PC-9 (cell line): Measurements from ENCODE around the gene NCF1. TPM values are rescaled to one million over a fixed set of nuclear protein-coding genes. Genes with fewer than 3 reads are reported as not detected.
"Not testable (repeated sequence)": the region's sequence is repeated elsewhere in the genome, so short reads cannot be mapped to it uniquely, and the experiment has no call there.

Experiments
- BruUV-seq: library from RNA; stranded (reverse); fragments of 400-500 nt; replicated peaks from 2 replicates; lab custom pipeline; 2021; lab: Mats Ljungman, UMichigan
- CTCF ChIA-PET: fragments of 300-600 bp; sonication (Branson Sonifier 250); formaldehyde crosslinking; loops from one replicate; lab custom pipeline; 2022; ENCODE audit warnings: antibody characterized with exemption; lab: Charles Lee
- POLR2A ChIA-PET: fragments of 300-600 bp; sonication (Branson Sonifier 250); formaldehyde crosslinking; loops from one replicate; lab custom pipeline; 2022; ENCODE audit warnings: antibody characterized with exemption; ENCODE audit not compliant: unreplicated experiment; lab: Charles Lee
- DNase-seq, 2 experiments: peaks; one replicate each; pipeline versions ENCODE4 v3.0.0 to v3.0.0-alpha.2; 2015 to 2022; ENCODE audit warnings: mixed read lengths in 1 of 2
- H2AFZ ChIP-seq: fragments of 200-600 bp; sonication (generic); 2 replicates; pipeline ENCODE4 v1.8.1; 2017; ENCODE audit warnings: antibody characterized with exemption
- H3F3A ChIP-seq: fragments of 200-600 bp; sonication (generic); 2 replicates; pipeline ENCODE4 v1.8.1; 2017; ENCODE audit warnings: antibody characterized with exemption, mild to moderate bottlenecking, low read depth; ENCODE audit not compliant: insufficient read depth
- H3K27ac ChIP-seq: fragments of 200-600 bp; sonication (generic); 2 replicates; pipeline ENCODE4 v1.6.1; 2016; ENCODE audit warnings: mixed run types
- H3K27me3 ChIP-seq: fragments of 200-600 bp; sonication (generic); 2 replicates; pipeline ENCODE4 v1.6.1; 2016; ENCODE audit warnings: low read depth, mixed run types; ENCODE audit not compliant: insufficient read depth
- H3K36me3 ChIP-seq: fragments of 200-600 bp; sonication (generic); 2 replicates; pipeline ENCODE4 v1.6.1; 2016; ENCODE audit warnings: low read depth, mixed run types
- H3K4me1 ChIP-seq: fragments of 200-600 bp; sonication (generic); replicated peaks from 2 replicates; pipeline ENCODE4 v1.6.1; 2016; ENCODE audit warnings: mixed run types; ENCODE audit not compliant: insufficient read depth
- H3K4me2 ChIP-seq: fragments of 200-600 bp; sonication (generic); 2 replicates; pipeline ENCODE4 v1.6.1; 2017; ENCODE audit warnings: mixed run types
- H3K4me3 ChIP-seq: fragments of 200-600 bp; sonication (generic); 2 replicates; pipeline ENCODE4 v1.6.1; 2016; ENCODE audit warnings: mixed run types
- H3K79me2 ChIP-seq: fragments of 200-600 bp; sonication (generic); 2 replicates; pipeline ENCODE4 v1.6.1; 2017; ENCODE audit warnings: low read depth, mixed run types
- H3K9me2 ChIP-seq: fragments of 200-600 bp; sonication (generic); 2 replicates; pipeline ENCODE4 v1.8.1; 2017; ENCODE audit warnings: mild to moderate bottlenecking; ENCODE audit not compliant: insufficient read depth
- H3K9me3 ChIP-seq: fragments of 200-600 bp; sonication (generic); 2 replicates; pipeline ENCODE4 v1.8.1; 2016; ENCODE audit warnings: low read depth; ENCODE audit not compliant: insufficient read depth
- H4K20me1 ChIP-seq: fragments of 200-600 bp; sonication (generic); 2 replicates; pipeline ENCODE4 v1.8.1; 2017; ENCODE audit not compliant: insufficient read depth
- intact Hi-C: fragments of 100-400 bp; cut with micrococcal nuclease; formaldehyde crosslinking; loops from one replicate; pipeline ENCODE4 v1.10.0; 2022; ENCODE audit not compliant: unreplicated experiment
- total RNA-seq: library from RNA; stranded (reverse); gene quantifications from 2 replicates; pipeline ENCODE4 v1.2.3, GENCODE V29; 2021

The NCF1 gene
- total RNA-seq, 1 experiment from 2014 or later, result 0.41 TPM

- H3K27me3 ChIP-seq, H3K4me3 ChIP-seq, intact Hi-C loops, CTCF ChIA-PET, POLR2A ChIA-PET, H4K20me1 ChIP-seq, H2AFZ ChIP-seq, H3K9me3 ChIP-seq, DNase-seq, H3K27ac ChIP-seq, BruUV-seq, H3K36me3 ChIP-seq, H3F3A ChIP-seq, H3K4me2 ChIP-seq, H3K79me2 ChIP-seq, H3K9me2 ChIP-seq, H3K4me1 ChIP-seq: not testable (repeated sequence)
Observed at GRCh38 chr7:74739974-74740703, 33.7 kb upstream of the NCF1 start.

- POLR2A ChIA-PET, DNase-seq, CTCF ChIA-PET: not testable (repeated sequence)
Observed at GRCh38 chr7:74743936-74744557, 29.8 kb upstream of the NCF1 start.

GRCh38 chr7:74753921-74754482 is 19.8 kb upstream of the NCF1 start:
- H4K20me1 ChIP-seq, H3K4me2 ChIP-seq, POLR2A ChIA-PET, H3K27me3 ChIP-seq, H3F3A ChIP-seq, DNase-seq, H3K4me3 ChIP-seq, intact Hi-C loops, H3K79me2 ChIP-seq, H3K36me3 ChIP-seq, H2AFZ ChIP-seq, H3K9me3 ChIP-seq, H3K4me1 ChIP-seq, CTCF ChIA-PET, H3K27ac ChIP-seq, H3K9me2 ChIP-seq, BruUV-seq: not testable (repeated sequence)

More at GRCh38 chr7:74743936-74744557, 29.8 kb upstream of the NCF1 start:
- BruUV-seq, H3K27me3 ChIP-seq, H3K36me3 ChIP-seq, H3F3A ChIP-seq, H3K4me1 ChIP-seq, H3K4me3 ChIP-seq, H2AFZ ChIP-seq, H3K4me2 ChIP-seq, H3K27ac ChIP-seq, H3K79me2 ChIP-seq, H4K20me1 ChIP-seq, H3K9me2 ChIP-seq, H3K9me3 ChIP-seq, intact Hi-C loops: not testable (repeated sequence)

- H3K79me2 ChIP-seq, H3K9me2 ChIP-seq, H3K4me2 ChIP-seq, H3K36me3 ChIP-seq, intact Hi-C loops, DNase-seq, CTCF ChIA-PET, H3K27me3 ChIP-seq, H3K4me3 ChIP-seq, H3K27ac ChIP-seq, H2AFZ ChIP-seq, H3F3A ChIP-seq, BruUV-seq, H3K4me1 ChIP-seq, H3K9me3 ChIP-seq, H4K20me1 ChIP-seq, POLR2A ChIA-PET: not testable (repeated sequence)
Observed at GRCh38 chr7:74756673-74757072, 17.1 kb upstream of the NCF1 start.

GRCh38 chr7:74758268-74758667 is 15.5 kb upstream of the NCF1 start:
- DNase-seq, H2AFZ ChIP-seq, H3K4me1 ChIP-seq, H3F3A ChIP-seq, H3K27ac ChIP-seq, H3K9me3 ChIP-seq, H3K27me3 ChIP-seq, H3K79me2 ChIP-seq, POLR2A ChIA-PET, H3K4me3 ChIP-seq, H3K4me2 ChIP-seq, H3K9me2 ChIP-seq, BruUV-seq, CTCF ChIA-PET, H3K36me3 ChIP-seq, H4K20me1 ChIP-seq, intact Hi-C loops: not testable (repeated sequence)

- H3K4me3 ChIP-seq, H3K9me2 ChIP-seq, H3F3A ChIP-seq, H3K4me2 ChIP-seq, DNase-seq, CTCF ChIA-PET, H4K20me1 ChIP-seq, H2AFZ ChIP-seq, POLR2A ChIA-PET, intact Hi-C loops, BruUV-seq, H3K27me3 ChIP-seq, H3K79me2 ChIP-seq, H3K4me1 ChIP-seq, H3K9me3 ChIP-seq, H3K36me3 ChIP-seq: not testable (repeated sequence)
- peak overlapping the region; percentile 83 for H3K27ac ChIP-seq
Observed at GRCh38 chr7:74758982-74759381, 14.8 kb upstream of the NCF1 start.

DNA sequence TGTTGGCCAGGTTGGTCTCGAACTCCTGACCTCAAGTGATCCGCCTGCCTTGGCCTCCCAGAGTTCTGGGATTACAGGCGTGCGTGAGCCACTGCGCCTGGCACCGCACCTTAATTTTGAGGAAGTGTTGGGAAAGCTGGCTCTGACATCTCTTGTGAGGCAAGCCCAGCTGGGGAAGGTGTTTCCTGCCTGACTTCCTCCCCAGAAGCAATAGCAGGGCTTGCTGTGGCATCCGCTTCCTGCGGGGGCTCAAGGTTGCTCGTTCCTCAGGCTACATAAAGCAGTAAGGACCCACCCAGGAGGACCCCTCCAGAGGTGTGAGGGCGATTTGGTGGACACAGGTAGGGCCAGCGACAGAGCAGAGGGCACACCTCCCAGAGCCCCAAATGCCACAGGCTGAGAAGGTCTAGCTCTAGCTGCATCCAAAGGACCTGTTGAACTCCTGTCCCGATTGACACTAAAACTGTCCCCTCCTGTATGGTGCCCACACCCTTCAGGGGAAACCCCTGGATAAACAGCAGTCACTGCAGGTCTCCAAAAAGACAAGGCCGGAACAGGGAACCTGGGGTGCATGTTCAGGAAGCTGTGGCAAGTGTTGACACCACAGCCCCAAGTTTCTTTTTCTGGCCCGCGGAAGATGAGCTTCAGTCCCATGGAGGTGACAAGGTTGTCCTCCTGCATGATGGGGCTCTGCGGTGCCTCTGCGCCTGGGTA is 8.4 kb upstream of the NCF1 start:
- H3K4me3 ChIP-seq, H3K4me1 ChIP-seq, H3K79me2 ChIP-seq, DNase-seq, CTCF ChIA-PET, H3K36me3 ChIP-seq, intact Hi-C loops, H2AFZ ChIP-seq, H3K27me3 ChIP-seq, H3K27ac ChIP-seq, H3K4me2 ChIP-seq, H3K9me3 ChIP-seq, H3F3A ChIP-seq, H3K9me2 ChIP-seq, H4K20me1 ChIP-seq, POLR2A ChIA-PET: not testable (repeated sequence)
- TSS peak; percentile 1 for BruUV-seq
